ENCODE measurements around the gene SIRT5. TPM values are rescaled to one million over a fixed set of nuclear protein-coding genes. Genes with fewer than 3 reads are reported as not detected.

SIRT5 gene
- polyA plus RNA-seq, 2 of the 4 experiments (the other 2 are of a cell fraction), result 5.1 to 7.8 TPM

DNA sequence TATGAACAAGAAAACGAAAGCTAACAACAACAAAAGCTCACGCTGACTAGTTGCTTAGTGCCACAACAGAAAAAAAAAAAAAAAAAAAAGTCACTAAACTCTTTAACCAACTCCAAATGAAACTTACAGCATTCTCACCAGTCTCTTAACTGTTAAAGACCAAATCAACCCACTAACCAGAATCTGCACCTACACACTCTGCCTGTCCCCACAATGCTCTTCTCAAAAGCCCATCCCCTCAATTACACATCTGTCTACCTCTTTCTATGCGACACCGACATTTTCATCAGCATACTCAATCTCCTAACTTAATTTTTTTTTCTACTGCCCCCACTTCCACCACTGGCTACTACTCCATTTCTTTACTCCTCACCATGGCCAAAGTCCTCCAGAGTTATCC lies 75.0 kb downstream of the SIRT5 start (continued):
- TF ChIP-seq, protein P1, sequence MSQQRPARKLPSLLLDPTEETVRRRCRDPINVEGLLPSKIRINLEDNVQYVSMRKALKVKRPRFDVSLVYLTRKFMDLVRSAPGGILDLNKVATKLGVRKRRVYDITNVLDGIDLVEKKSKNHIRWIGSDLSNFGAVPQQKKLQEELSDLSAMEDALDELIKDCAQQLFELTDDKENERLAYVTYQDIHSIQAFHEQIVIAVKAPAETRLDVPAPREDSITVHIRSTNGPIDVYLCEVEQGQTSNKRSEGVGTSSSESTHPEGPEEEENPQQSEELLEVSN (IDR thresholded peaks at IDR 0.05; ENCODE audit: borderline replicate concordance, low read depth), result no peak
- TF ChIP-seq NFE2L2 (conservative IDR thresholded peaks at IDR 0.05; ENCODE audit: low read length), result no peak
- TF ChIP-seq TFCP2L1 (CRISPR knock-in tag; IDR thresholded peaks at IDR 0.05), result no peak
- TF ChIP-seq PHF8 (IDR thresholded peaks at IDR 0.05; ENCODE audit: borderline replicate concordance, low read depth), result no peak
- TF ChIP-seq ZFP36 (IDR thresholded peaks at IDR 0.05; ENCODE audit: borderline replicate concordance, partially characterized antibody), result no peak
- TF ChIP-seq KDM5A (IDR thresholded peaks at IDR 0.05), result no peak
- TF ChIP-seq, protein P2, sequence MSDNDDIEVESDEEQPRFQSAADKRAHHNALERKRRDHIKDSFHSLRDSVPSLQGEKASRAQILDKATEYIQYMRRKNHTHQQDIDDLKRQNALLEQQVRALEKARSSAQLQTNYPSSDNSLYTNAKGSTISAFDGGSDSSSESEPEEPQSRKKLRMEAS (IDR thresholded peaks at IDR 0.05), result no peak

DNA sequence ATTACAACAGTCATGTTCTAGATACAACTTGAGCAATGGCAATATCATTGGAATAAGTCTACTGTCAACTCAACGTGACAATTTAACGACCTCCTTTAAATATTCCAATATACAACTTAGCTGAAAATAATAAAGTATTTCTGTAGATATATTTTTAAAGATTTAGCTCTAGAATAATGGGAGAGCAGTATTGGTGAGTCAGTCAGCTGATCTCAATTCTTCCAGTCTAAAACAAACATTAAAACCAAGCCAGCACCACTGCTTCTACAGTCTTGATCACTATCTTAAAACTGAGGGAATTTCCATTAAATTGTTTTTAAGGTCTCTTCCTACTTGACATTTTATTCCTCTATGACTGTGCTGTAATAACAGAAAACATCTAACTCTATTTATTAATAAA lies 78.9 kb downstream of the SIRT5 start:
- FAIRE-seq (no peak), DNase-seq (ENCODE audit: low read depth in 1 of 2, low spot score in 1 of 2) (no peak), ATAC-seq (no peak)
- POLR2A ChIA-PET, result no interaction called here
- 85% methylated on average over 2 of the region's 2 CpGs for WGBS (ENCODE audit: missing lambda C conversion rate)
- CTCF ChIA-PET, result interaction anchor here (1.2 kb wide), 1 partner anchor 22 kb away, joined by 3 read pairs; no protein-coding TSS in a partner anchor
- TF ChIP-seq HDAC2 (IDR thresholded peaks at IDR 0.05) (no peak), NFE2L2 (conservative IDR thresholded peaks at IDR 0.05; ENCODE audit: low read length) (no peak), RNF2 (IDR thresholded peaks at IDR 0.05; ENCODE audit: borderline replicate concordance, low read depth) (no peak), RCOR1 (IDR thresholded peaks at IDR 0.05; ENCODE audit: low read depth, low read length) (no peak), TFCP2L1 (CRISPR knock-in tag; IDR thresholded peaks at IDR 0.05) (no peak), CHD4 (IDR thresholded peaks at IDR 0.05; ENCODE audit: borderline replicate concordance) (no peak), ZNF302 (CRISPR knock-in tag; IDR thresholded peaks at IDR 0.05) (no peak), CEBPB (IDR thresholded peaks at IDR 0.05) (no peak), RAD21 (conservative IDR thresholded peaks at IDR 0.05 in 1 of 2, IDR thresholded peaks at IDR 0.05 in 1 of 2) (no peak), JUN (IDR thresholded peaks at IDR 0.05) (no peak), RARB (CRISPR knock-in tag; IDR thresholded peaks at IDR 0.05) (no peak), EP300 (IDR thresholded peaks at IDR 0.05) (no peak)
- TF ChIP-seq, protein P3, sequence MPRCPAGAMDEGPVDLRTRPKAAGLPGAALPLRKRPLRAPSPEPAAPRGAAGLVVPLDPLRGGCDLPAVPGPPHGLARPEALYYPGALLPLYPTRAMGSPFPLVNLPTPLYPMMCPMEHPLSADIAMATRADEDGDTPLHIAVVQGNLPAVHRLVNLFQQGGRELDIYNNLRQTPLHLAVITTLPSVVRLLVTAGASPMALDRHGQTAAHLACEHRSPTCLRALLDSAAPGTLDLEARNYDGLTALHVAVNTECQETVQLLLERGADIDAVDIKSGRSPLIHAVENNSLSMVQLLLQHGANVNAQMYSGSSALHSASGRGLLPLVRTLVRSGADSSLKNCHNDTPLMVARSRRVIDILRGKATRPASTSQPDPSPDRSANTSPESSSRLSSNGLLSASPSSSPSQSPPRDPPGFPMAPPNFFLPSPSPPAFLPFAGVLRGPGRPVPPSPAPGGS (IDR thresholded peaks at IDR 0.05), result no peak
- TF ChIP-seq, protein P4, sequence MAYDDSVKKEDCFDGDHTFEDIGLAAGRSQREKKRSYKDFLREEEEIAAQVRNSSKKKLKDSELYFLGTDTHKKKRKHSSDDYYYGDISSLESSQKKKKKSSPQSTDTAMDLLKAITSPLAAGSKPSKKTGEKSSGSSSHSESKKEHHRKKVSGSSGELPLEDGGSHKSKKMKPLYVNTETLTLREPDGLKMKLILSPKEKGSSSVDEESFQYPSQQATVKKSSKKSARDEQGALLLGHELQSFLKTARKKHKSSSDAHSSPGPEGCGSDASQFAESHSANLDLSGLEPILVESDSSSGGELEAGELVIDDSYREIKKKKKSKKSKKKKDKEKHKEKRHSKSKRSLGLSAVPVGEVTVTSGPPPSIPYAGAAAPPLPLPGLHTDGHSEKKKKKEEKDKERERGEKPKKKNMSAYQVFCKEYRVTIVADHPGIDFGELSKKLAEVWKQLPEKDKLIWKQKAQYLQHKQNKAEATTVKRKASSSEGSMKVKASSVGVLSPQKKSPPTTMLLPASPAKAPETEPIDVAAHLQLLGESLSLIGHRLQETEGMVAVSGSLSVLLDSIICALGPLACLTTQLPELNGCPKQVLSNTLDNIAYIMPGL (CRISPR knock-in tag; IDR thresholded peaks at IDR 0.05; ENCODE audit: borderline replicate concordance), result no peak
- TF ChIP-seq, protein P5, sequence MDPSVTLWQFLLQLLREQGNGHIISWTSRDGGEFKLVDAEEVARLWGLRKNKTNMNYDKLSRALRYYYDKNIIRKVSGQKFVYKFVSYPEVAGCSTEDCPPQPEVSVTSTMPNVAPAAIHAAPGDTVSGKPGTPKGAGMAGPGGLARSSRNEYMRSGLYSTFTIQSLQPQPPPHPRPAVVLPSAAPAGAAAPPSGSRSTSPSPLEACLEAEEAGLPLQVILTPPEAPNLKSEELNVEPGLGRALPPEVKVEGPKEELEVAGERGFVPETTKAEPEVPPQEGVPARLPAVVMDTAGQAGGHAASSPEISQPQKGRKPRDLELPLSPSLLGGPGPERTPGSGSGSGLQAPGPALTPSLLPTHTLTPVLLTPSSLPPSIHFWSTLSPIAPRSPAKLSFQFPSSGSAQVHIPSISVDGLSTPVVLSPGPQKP (IDR thresholded peaks at IDR 0.05; ENCODE audit: low read depth, low read length), result no peak
- TF ChIP-seq, protein P6, sequence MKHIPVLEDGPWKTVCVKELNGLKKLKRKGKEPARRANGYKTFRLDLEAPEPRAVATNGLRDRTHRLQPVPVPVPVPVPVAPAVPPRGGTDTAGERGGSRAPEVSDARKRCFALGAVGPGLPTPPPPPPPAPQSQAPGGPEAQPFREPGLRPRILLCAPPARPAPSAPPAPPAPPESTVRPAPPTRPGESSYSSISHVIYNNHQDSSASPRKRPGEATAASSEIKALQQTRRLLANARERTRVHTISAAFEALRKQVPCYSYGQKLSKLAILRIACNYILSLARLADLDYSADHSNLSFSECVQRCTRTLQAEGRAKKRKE (CRISPR knock-in tag; IDR thresholded peaks at IDR 0.05; ENCODE audit: low read depth), result no peak
- H3K27ac ChIP-seq, result no peak overlapping the region
- H3K9me3 ChIP-seq, result no peaks in the 10 kb centered on the region
- H3K4me1 ChIP-seq, result peaks cover 10% of the 10 kb centered on the region; the same call in 2 of the 3 replicates
- no peak overlapping the region for H3K4me3 ChIP-seq
- H3K4me2 ChIP-seq, result 0 out of 3 replicates have a peak overlapping the region, but pooled peaks have one; percentile 10

Measured in A549 (cell line).